Measurements from ENCODE around the gene MRPL24.

The MRPL24 gene

GRCh38 chr1:156693848-156694689 lies 46.8 kb downstream of the MRPL24 start:
- in situ Hi-C loops (cut with HindIII; ENCODE audit: low sequenced_read_pairs): no loop called here

- in situ Hi-C loops (cut with HindIII; ENCODE audit: low sequenced_read_pairs): no loop called here
These were observed 47.7 kb downstream of the MRPL24 start for GRCh38 chr1:156692925-156693847.

DNA sequence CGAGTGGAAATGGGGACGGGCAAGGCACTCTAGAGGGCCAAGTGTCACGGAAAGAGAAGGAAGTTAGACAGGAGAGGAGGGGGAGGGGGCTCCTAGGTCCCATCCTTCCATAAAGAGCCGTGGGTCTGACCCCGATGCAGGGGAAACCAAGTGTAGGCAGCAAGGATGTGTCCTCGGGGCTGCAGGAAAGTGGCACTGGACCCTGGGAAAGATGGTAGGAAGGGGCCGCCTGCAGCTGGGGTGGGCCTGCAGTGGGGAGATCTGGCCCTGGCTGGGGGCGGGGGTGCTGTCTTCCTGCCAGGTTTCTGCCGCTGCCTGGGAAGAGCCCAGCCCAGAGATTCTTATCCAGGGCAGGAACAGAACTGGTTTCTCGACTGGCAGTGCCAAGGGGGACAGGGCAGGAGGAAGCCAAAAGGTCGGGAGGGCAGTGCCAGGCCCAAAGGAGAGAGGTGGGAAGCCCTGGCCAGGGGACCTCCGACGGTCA lies 48.4 kb downstream of the MRPL24 start:
- in situ Hi-C loops (cut with HindIII; ENCODE audit: low sequenced_read_pairs): no loop called here

DNA sequence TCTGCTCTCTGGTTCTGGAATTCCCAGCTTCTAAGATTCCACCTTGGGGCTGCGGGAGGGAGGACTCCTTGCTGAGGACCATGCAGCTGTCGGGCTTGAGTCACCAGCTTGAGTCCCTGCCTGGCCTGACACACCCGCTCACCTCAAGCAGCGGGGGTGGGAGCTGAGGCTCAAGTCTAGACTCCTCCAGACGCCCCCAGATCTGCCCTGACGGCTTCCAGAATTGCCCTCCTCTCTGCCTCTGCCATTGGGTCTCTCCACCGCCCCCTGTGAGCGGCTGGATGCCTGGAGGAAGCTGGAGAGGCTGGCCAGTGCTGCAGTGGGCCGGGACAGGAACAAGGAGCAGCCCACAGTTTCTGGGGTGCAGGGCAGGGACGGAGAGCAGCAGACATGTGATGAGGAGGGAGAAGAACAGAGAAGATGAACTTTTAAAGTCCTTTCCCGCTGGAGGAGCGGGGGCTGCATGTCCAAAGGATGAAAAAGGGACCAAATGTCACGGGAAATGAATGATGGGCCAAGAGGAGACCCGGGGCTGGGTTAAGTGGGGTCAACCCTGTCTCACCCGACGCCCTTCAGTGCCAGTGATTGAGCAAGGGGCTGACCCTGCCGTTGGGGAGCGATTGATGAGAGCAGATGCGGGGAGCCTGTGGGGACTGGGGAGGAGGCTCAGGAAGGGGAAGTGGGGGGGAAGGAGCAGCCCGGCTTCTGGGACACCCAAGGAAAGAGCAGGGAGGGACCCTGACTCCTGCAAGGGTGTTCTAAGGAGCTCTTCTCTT lies 49.0 kb downstream of the MRPL24 start:
- in situ Hi-C loops (cut with HindIII; ENCODE audit: low sequenced_read_pairs): no loop called here

DNA sequence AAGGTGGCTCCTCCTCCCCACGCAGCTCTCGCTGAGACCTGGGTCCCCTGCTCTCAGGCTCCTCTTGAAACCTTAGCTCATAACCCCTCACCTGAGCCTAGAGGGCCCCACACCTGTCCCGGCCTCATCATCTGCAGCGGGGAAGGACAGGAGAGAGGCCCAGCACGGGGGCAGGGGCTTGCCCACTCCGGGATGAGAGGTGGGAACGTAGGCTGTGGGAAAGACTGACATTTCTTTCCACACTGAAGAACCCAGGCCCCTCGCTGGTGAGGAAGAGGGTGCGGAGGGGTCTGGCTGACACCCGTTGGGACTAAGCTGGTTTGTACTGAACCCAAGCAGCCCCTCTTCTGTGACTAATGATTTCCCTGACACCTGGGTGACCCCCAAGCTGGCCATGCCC lies 49.7 kb downstream of the MRPL24 start:
- in situ Hi-C loops (cut with HindIII; ENCODE audit: low sequenced_read_pairs): no loop called here

DNA sequence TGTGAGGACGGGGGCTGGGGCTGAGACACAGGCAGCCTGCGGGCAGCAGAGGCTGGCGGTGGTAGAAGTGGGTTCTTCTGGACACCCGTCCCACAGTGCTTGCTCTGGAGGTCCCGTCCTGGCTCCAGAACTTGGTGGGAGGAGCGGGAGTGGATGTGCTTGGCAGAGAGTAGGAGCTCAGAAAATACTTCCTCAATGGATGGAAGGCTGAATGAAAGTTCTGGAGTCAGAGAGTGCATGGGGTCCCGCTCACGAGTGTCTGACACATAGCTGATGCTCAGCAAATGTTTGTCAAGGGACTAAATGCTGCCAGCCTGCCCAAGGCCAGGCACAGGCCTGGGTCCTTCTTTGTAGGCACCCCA lies 50.2 kb downstream of the MRPL24 start:
- in situ Hi-C loops (cut with HindIII; ENCODE audit: low sequenced_read_pairs): no loop called here

DNA sequence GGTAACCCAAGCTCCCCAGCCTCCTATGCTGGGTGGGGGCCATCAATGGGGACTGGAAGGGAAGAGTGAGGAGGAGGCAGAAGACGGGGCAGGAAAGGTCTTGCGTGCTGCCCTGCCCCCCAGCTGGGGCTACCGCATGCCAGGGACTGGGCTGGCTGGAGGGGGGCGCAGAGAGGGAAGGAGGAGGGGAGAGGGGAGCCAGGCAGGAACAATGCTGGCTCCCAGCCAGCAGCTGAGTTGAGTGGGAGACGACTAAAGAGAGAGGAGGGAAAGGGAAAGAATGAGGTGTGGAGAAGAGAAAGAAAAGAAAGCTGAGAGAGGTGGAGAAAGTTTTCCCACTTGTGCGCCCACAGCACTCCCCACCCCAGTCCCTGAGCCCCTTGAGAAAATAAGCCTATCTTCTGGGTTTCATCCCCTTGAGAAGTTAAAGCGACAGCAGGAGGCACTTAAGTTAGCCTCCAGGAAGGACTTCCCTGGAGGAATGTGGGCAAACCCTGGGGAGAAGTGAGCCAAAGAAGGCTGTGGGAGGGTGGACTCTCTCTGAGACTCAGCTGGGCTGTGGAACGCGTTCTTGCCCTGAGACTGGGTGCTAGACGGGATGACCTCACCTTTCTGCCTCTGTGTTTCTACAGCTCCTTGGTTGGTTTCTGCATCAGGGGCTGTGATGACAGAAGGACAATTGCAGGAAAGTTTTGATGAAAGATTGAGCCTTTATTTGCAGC lies 50.8 kb downstream of the MRPL24 start:
- in situ Hi-C loops (cut with HindIII; ENCODE audit: low sequenced_read_pairs): no loop called here

- in situ Hi-C loops (cut with HindIII; ENCODE audit: low sequenced_read_pairs): no loop called here
These were observed 51.6 kb downstream of the MRPL24 start for GRCh38 chr1:156689035-156689952.
